GM21390 (cell line): ENCODE measurements around the gene NEUROG2.

Source experiments
- ATAC-seq: cut with Tn5 transposase; IDR thresholded peaks from one replicate; pipeline ENCODE4 v1.9.1; 2021; ENCODE audit not compliant: unreplicated experiment

The NEUROG2 gene

GRCh38 chr4:112521123-112522023 lies 5.4 kb upstream of the NEUROG2 start:
- ATAC-seq, result no peak

GRCh38 chr4:112520598-112521122 lies 4.7 kb upstream of the NEUROG2 start:
- no peak for ATAC-seq

GRCh38 chr4:112519689-112520597 lies 4.0 kb upstream of the NEUROG2 start:
- no peak for ATAC-seq

DNA sequence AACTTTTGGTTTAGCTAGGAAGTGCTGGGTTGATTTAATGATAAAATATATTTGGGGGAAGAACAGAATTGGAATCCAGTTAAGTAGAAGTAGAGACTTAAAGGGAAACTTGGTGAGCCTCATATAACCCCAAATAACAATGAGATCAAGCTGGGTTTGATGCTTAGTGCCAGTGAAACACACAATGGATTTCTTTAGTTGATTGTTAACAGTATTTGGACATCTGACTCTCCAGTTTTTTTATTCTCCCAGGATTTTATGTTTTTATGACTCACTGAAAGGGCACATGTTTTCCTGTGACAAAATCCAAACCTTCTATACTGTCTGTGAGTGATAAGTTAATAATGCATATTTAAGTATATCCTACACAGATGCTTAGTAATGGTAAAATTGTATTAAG lies 2.7 kb upstream of the NEUROG2 start:
- no peak for ATAC-seq

GRCh38 chr4:112517911-112518310 lies 1.9 kb upstream of the NEUROG2 start:
- no peak for ATAC-seq

DNA sequence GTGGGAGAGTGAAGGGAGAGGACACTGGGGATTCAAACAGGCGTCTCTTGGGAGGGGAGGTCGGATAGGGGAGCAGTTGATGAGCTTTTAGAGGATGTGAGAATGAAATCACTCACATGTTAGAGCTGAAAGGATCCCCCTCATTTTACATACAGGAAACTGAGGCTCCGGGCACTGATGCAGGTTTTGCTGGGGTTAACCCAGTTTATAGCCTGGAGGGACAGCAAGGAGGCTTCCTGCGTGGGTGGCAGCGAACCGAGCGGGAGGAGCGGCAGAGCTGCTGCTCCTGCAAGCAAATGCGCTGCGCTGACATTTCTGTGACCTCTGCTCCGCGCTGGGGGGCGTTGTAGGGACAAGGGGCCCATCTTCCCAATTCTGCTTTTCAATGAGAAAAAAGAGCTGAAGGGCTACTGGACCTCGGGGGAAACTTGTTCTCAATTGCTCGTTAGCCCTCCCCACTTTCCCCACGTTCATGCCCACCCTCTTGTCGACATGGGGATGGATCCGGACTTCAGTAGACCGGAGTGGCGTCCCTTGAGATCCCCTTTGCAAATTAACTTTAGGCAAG lies 1.2 kb upstream of the NEUROG2 start:
- ATAC-seq, result peak; percentile 16

DNA sequence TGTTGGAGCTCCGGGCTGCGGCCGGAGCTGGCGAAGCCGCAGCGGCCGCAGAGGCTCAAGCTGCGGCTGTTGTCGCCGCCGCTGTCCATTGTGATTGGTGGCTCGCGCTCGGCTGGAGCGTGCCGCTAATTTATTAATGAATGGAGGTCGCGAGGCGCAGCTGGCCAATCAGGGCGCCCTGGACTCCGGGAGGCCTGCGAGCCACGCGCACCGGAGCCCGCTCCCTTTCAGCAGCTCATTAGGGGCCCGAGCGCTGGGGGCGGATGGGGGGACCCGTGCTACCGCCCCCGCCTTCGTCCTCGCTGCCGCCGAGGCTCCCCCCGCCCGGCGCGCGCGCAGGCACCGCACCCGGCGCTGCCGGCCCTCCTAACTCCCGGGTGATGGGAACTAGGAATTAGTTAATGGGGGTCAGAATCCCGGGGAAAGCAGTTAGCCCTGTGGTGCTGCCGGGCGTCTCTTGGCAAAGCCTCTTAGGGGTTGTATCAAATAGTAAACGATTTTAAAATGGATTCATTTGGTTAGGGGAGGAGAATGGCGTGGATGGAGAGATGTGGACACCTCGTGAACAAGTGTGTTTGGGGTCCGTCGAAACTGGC lies 589 bp upstream of the NEUROG2 start:
- ATAC-seq, result peak; percentile 27

GRCh38 chr4:112515198-112516065 lies 548 bp downstream of the NEUROG2 start:
- ATAC-seq, result peak; percentile 36

GRCh38 chr4:112514647-112515197 lies 1.3 kb downstream of the NEUROG2 start:
- peak; percentile 6 for ATAC-seq

DNA sequence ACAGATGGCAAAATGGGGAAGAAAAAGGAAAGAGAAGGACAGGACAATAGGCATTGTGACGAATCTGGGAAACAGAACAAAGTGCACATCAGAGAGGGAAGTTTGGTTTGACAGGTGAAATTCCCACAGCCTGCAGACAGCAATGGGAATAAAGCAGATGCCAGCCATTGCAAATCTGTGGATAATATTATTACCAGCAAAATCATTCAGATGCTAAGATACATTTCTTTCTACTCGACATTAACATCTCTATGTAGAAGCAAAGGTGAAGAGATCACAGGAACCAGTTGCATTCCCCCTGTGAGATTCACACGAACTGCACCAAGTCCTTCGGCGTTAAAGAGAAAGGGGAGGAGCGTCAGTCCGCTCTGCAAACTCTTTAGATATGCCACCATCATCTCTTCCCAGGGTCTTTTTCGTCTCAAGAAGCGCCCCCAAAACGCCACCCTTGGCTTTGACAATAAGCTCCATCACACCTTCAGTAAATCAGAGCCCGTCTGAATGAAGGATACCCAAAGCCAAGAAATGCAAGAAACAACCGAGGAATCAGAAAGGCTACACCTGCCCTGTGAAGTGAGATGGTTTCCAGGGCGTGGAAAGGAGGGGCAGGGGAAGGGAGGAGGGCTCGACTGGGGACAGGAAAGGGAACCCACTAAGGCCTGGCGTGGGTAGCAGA lies 1.9 kb downstream of the NEUROG2 start:
- ATAC-seq, result peak; percentile 2

GRCh38 chr4:112511803-112512118 lies 4.2 kb downstream of the NEUROG2 start:
- no peak for ATAC-seq

GRCh38 chr4:112511093-112511802 lies 4.7 kb downstream of the NEUROG2 start:
- no peak for ATAC-seq

DNA sequence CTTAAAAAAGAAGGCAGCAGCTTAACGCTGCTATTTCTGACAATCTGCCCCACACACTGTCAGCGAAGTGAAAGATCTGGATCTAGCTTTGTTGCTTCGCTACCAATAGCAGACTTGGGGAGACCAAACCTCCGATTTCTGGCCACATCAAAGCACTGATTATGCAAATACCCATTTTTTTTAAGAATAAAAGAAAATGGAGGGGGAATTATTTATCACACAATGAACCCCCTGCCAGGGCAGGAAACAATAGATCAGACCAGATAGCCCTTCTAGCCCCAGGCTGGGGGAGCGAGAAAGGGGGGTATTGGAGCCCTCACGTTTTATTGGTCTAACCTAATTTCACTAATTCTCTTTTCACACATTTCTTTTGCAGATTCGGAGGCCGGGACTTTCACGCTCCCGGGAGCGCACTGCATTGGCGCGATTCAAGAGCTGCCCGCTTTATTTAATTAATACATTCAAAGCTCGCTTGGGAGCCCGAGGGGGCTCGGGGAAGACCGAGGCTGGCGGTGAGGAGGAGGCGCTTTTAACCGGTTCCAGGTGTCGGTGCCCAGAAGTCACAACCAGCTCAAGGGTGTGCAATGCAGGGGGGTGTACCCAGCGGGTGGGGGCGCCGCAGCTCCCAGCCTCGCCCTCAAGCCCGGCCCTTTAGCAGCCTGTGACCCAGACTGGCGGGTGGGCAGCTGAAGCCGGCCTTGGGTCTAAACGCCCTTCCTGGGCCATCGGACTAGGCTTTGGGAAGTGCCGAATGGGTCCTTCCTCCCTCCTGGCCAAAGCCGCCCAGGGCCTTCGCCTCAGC lies 5.5 kb downstream of the NEUROG2 start:
- ATAC-seq, result no peak

DNA sequence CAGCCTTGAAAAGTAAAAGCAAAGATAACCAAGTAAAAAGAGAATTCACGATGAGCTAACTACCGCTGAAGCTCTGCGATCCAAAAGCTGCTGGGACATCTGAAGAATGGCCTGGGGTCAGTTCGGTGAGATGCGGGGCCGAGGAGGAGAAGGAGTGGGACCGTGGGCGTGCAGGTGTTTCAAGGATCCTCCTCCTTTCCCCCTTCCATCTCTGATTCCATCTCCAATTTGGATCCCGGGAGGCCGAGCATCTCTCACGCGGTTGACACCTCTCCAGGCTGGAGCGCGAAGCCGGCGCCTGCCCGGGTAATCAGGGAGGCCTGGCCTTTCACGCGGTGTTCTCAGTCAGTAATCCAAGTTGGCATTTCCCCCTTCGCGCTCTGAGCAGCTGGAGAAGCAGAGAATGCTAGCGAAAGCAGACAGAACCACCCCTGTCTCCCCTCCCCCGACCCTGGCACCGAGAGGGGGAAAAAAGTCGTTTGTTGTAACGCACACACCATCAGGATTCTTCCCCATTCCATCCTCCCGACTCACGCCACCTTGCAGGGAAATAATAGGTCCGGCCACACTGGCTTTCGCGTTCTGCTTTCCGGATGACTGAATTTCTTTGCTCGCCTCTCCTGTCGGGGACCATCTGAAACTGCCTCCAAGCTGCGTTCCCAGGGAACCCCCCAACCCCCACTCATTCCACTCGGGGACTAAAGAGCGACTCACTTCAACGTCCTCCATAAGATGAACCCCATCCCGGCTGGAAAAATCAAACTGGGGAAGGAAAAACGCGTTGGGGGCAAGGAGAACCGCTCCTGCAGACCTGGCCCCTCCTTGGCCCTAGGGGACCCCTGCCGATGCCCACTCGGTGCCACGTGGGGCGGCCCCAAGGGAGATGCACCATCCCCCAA lies 6.5 kb downstream of the NEUROG2 start:
- ATAC-seq, result no peak

DNA sequence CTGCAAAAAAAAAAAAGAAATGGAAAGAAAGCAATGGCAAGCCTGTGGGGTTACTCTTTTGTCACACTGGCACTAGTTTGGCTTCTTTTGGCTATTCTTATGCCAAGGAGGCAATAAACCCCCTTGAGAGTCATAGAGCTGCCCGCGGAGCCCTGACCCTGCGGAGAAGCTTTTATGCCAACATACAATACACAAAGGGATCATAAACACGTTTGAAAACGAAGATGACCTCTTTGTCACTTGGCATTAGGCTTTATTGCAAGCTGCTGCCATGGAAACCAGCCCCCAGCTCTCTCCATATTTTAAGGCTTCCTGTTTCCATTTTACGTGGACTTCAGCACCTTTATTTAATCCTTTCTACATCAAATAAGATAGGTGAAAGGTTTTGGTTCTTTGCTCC lies 7.6 kb downstream of the NEUROG2 start:
- ATAC-seq, result no peak

DNA sequence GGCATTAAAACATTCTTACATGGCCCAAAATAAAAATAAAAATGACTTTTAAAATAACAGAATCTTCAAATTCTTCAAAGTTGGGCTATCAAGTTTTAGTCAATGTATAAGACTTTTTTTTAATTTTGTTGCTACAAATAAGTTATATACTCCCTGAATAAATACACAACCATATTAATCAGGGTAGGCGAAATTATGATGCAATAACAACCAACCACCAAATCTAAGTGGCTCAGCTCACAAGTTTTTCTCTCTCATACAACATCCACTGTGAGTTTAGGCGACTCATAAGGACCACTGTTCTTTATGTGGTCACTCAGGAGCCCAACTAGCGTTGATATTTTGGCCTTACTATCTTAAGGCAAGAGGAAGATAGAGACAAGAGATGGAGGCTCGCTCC lies 11.2 kb downstream of the NEUROG2 start:
- ATAC-seq, result no peak

DNA sequence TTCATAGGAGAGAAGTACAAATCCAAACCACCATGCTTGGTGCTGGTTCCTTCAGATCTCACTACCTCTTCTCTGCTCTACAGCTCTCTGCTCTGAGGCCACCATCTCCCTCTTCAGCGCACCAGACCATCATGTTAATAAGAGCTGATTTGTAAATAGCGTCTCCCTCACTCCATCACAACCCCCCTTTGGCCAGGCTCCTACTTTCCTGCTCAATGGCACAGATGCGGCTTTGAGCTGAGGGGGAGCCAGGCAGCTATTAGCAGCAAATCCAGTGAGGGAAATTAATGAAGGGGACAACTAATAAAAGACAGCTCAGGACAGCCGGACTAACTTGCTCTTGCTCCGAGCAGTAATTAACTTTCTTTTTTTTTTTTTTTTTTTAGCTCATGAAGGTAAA lies 13.1 kb downstream of the NEUROG2 start:
- no peak for ATAC-seq
